Urothelium cell line (cell line): Measurements from ENCODE around the gene BRD2.
"Not testable (repeated sequence)": the region's sequence is repeated elsewhere in the genome, so short reads cannot be mapped to it uniquely, and the experiment has no call there.

ENCODE experiments used
- DNase-seq: peaks from one replicate; pipeline ENCODE4 v3.0.0; 2011; ENCODE audit warnings: low spot score, mixed read lengths
- FAIRE-seq: peaks from 2 replicates; lab custom pipeline; 2011; peaks lifted over from hg19 to GRCh38; lab: Jason Lieb, UNC

BRD2 gene

DNA sequence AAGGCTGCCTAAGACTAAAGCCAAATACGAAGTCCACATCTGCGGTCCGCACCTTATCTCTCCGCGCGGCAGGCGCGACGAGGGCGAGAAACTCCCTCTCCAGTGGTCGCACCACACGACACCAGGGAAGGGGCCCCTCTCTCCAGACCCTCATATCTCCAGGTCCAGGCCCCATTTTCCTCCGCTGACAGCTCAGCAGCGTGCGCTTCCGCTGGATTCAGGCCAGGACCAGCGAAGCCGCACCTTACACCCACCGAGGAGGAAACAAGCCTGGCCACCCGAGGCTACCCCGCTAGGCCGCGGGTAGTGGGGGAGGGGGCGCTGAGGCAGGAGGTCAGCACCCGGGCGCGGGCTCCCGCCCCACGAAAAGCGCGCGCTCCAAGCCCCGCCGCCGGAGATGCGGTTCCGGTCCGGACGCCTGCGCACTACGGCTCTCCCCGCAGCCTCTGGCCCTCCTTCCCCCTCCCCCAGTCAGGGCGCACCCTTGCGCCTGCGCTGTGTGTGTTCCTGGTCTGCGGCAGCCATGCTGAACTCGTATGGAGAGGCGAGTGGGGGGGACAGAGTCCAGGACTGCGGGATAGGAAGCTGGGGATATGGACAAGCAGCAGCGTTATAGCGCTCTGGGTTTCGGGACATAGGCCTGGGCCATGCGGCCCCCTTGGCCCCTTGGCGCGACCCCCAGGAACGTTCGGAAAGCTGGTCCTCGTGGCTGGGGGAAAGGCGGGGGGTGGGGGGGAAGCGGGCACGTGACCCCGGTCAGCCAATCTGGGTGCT, at the start of gene BRD2:
BRD2 (plus strand) TSS at position 502 of the 774 bp plus-strand sequence. CDS start 4,305 bp downstream, outside the sequence.
- FAIRE-seq = peak; percentile 46
- DNase-seq = peak; percentile 93

- FAIRE-seq (no peak), DNase-seq (no peak)
Measured at GRCh38 chr6:32920715-32921114, 47.7 kb upstream of the BRD2 start.

GRCh38 chr6:32922083-32922482, 46.3 kb upstream of the BRD2 start:
- no peak for FAIRE-seq
- no peak for DNase-seq

DNA sequence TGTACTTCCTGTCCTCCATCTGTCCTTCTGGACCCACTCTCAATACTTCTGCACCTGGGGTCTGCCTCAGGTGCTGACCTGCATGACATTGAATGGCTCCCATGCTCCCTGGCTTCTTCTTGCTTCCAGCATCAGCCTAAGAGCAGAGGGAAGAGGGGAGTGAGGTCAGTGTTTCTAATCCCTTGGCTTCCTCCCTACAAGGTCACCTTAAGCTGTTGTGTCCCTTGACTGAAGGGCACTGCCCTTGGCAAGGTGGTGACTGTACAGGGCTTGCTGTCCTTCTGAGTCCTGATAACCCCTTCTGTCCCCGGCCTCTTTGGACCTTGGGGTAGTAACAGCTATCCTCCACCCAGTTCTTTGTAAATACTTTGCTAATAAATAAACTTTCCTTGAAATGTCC, 37.2 kb upstream of the BRD2 start:
- FAIRE-seq = no peak
- no peak for DNase-seq

GRCh38 chr6:32932132-32932868, 36.1 kb upstream of the BRD2 start:
- no peak for FAIRE-seq
- DNase-seq = no peak

DNA sequence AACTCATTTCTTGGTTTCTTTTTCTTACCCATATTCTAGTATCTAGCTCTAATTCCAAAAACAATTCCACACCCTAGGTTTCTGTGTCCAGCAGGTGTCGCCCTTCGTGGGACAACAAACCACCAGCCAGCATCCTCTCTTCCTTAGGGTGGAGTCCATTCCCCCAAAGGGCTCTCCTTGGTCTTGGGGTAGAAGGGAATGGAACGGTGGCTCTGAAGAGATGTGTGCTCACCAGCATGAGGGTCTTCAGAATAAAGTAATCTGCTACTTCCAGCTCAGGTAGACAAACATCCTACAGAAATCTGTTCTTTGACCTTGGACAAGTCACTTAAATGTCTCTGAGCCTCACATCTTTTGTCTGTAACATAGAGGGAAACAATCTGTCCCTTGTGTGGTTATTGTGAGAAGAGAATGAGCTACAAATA, 34.7 kb upstream of the BRD2 start:
- peak; percentile 75 for DNase-seq
- FAIRE-seq = no peak

- DNase-seq (no peak), FAIRE-seq (no peak)
Measured at GRCh38 chr6:32935551-32936238, 32.7 kb upstream of the BRD2 start.

DNA sequence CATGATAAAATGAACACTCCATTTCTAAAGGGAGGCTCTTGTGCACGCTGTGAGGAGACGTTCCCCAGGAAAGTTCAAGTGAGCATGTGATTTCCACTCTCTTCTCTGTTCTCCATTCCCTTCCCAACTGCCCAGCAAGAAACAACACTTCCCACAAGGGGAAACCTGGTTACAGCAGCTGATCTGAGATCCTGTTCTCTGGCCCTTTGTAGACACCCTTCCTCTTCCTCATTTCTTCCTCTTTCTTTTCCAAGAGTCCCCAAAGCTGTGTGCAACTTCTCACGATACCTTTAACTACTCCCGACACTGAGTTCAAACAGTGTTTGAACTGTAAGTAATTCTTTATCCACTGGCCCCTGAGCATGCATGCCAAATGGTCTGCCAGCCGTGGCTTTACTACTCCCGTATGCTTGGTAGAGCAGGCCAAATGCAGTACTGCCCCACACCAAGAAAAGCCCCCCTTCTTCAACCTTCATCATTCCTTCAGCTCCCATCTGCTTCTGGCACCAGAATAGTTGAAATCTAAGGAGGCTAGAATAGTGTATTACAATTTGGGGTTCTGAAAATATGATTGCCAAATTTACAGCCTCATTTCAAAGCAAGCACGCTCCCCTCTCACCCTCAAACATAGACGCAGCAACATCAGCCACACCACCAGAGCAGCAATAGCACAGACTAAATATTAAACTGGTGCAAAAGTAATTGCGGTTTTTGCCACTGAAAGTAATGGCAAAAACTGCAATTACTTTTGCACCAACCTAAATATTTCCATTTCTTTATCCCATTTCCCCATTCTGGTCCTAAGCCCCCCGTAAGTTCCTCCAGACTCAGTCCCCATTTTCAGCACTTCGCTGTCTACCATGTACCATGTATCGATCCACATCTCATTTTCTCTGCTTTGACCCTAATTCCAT, 31.9 kb upstream of the BRD2 start:
- DNase-seq (no peak), FAIRE-seq (no peak)

DNA sequence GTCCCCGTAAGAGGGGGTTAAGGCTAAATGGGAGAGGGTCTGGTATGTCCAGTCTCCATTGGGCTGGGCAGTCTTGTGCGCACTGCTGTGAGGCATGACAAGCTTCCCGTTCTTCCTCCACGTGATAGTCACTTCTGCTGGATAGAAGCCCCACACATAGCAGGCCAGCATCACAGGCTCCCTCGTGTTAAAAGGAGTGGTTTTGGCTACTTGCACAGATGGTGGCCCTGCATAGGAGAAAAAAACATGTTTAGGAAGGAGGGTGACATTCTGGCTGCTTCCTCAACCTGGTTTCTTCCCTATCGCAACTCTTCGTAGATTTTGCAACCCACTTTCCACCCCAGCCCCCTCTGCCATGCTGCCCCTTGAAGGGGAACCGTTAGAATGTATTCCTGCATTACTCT, 31.2 kb upstream of the BRD2 start:
- DNase-seq (no peak), FAIRE-seq (no peak)

- no peak for DNase-seq
- FAIRE-seq = no peak
Measured at GRCh38 chr6:32938494-32938893, 29.9 kb upstream of the BRD2 start.

DNA sequence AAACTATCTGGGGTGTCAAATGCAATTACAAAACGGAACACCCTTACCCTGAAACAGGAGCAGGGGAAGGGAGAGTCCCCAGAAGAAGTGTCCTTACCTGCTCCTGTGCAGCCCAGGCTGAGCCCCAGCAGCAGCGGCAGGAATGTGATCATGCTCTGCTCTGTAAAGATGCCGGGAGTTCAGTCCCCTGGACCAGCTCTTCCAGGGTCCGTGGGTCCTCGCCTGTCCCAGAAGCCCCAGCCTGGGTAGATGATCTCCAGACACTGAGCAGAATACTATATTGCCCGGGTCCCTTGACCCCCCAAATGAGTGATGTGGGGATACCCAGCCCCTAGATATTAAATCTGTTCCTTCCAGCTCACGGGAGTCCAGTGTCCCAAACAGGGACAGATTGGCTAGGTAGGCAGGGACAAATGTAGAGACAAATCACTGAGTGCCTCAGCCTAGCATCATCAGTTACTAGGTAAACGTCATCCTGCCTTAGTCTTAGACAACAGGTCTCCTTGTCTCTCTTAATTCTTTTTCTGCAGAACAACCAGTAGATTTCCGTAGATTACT, 27.7 kb upstream of the BRD2 start, which contains the start of gene HLA-DMB:
HLA-DMB (minus strand) TSS at position 373 of the 558 bp plus-strand sequence; CDS start at position 152, 221 bp downstream.
- no peak for FAIRE-seq
- DNase-seq = peak; percentile 90

DNA sequence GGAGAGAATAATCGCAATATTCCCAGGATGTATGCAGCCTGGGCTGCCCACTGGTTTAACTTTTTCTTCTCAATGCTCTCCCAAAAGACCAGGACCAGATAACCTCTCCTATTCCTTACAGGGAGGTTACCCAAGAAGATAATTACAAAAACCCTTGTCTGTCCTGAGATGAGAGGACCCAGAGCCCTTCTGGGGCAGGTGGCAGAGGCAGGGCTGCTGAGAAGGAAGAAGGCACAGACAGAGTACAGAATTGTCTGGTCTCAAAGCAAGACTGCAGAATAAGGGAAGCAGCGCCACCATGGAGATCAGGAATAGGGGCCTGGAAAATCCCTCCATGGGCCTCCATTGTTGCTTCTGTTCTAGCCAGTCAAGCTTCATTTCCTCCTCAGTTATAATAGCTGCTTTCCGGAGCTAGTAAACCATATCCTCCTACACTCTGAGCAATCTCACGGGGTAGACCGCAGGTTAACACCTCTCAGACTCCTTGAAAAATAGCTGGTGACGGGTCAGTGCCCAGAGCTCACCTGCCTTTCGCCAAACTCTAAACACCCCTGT, 27.1 kb upstream of the BRD2 start:
- no peak for FAIRE-seq
- no peak for DNase-seq

DNA sequence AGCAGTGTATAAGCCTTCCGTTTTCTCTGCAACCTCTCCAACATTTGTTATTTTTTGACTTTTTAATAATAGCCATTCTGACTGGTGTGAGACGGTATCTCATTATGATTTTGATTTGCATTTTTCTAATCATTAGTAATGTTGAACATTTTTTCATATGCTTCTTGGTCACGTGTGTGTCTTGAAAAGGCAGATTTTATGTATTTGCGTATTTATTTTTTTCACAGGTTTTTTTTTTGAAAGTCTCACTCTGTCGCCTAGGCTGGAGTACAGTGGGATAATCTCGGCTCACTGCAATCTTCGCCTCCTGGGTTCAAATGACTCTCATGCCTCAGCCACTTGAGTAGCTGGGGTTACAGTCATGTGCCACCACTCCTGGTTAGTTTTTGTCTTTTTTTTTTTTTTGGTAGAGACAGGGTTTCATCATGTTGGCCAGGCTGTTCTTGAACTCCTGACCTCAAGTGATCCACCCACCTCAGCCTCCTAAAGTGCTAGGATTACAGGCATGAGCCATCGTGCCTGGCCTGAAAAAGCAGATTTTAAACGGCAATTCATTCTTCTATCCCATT, 25.8 kb upstream of the BRD2 start:
- not testable (repeated sequence) for DNase-seq, FAIRE-seq

GRCh38 chr6:32943864-32944649, 24.3 kb upstream of the BRD2 start:
- DNase-seq (no peak), FAIRE-seq (no peak)

GRCh38 chr6:32945108-32945760, 23.2 kb upstream of the BRD2 start:
- no peak for DNase-seq
- FAIRE-seq = no peak

DNA sequence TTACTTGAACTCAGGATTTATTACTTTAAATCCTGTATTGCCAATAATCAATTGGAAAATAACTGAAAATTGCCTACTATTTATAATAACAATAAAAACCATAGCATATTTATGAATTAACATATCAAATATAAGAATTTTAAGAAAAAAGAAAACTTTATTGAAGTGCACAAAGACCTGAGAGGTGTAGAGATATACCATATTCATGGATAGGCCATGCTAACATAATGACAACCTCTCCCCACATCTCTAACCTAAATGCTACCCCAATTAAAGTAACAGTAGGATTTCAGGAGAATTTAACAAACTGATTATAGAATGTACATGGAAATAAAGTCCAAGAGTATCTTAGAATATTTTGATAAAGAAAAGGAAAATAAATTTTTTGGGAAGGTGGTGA, 22.4 kb upstream of the BRD2 start:
- no peak for FAIRE-seq
- DNase-seq = no peak

DNA sequence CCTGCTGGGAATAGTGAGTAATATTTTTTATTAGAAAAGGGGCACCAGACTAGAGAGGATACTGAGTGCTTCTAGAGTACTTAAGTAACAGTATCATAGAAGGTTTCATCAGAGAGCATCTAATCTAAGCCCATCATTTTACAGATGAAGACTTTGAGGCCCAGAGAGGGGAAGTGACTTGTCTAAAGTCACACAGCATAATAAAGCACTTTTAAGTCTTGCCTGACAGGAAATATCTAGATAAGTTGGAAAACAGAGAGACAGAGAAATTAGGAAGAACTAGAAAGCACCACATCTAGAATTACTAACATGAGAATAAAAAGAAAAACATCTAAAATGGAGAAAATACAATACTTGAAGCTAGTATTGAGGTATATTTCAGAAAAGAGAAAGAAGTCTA, 21.5 kb upstream of the BRD2 start:
- DNase-seq (no peak), FAIRE-seq (no peak)
